GM21528 (cell line): ENCODE data around the gene MTHFD1L.

Source experiments
- ATAC-seq: cut with Tn5 transposase; IDR thresholded peaks from one replicate; pipeline ENCODE4 v1.9.1; 2021; ENCODE audit warnings: mild to moderate bottlenecking, moderate library complexity; ENCODE audit not compliant: unreplicated experiment, low FRiP score

The MTHFD1L gene

DNA sequence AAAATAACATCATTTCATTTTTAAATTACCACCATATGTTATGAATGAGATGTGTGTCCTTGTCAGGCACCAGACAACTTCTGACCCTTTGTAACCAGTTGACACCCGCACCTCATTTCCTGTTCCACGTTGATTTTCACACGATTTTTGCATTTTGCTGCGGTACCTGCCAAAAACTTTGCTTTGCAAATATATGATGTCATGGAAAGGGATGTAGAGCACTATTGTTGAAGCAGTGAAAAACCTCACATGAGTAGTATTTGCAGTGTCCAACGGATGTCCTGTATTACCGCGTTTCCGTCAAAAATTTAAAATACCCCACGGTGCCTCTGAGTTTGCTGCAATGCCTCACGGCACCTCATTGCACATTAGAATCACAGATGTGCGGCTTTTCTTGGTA is 115.6 kb downstream of the MTHFD1L start:
- ATAC-seq = peak; percentile 77

- ATAC-seq = no peak
These were observed 116.2 kb downstream of the MTHFD1L start for GRCh38 chr6:150981669-150982068.

GRCh38 chr6:150987371-150987828 is 121.9 kb downstream of the MTHFD1L start:
- ATAC-seq = peak; percentile 88

DNA sequence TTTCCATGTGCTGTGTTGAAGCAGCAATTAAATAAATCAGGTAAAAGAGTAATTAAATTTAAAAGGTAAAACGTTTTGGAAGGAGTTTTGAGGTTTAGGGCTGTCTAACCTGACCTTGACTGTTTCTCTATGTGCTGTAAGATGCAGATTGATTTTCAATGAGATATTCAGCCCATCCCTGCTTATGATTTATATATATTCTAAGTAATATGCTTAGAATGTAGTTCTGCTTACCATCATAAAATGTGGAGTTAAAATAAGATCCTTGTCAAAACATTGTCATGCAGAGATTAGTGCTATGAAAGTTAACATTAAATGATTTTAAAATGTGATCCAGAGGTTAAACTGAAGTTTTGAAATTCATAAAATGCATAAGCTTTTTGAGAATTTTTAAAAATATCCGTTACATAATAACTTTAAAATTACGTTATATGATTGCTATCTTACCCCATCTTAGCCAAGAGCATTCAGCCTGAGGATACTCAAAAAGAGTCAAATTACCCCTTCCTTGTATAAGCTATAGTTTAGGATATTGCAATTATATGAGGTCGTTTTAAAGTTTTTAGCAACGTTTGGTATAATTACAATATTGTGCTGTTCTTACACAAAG is 122.5 kb downstream of the MTHFD1L start:
- ATAC-seq = no peak

DNA sequence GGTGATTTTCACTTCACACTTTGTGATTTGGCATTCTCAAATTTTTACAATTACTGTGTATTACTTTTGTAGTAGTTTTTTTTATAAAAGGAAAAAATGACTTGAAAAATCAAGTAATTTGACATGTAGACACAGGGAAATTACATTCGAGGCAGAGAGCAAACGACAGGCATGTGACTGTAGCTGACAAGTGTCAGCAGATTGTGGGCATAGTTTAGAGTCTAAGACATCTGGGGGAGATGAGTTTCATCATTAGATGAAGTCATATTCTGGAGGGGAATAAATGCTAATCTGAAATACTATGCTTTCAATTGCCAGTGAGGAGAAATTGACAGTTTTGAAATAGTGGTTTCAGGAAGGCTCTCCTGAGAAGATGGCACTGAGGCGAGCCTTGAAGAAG is 126.0 kb downstream of the MTHFD1L start:
- no peak for ATAC-seq

- no peak for ATAC-seq
These were observed 126.8 kb downstream of the MTHFD1L start for GRCh38 chr6:150992262-150992661.

DNA sequence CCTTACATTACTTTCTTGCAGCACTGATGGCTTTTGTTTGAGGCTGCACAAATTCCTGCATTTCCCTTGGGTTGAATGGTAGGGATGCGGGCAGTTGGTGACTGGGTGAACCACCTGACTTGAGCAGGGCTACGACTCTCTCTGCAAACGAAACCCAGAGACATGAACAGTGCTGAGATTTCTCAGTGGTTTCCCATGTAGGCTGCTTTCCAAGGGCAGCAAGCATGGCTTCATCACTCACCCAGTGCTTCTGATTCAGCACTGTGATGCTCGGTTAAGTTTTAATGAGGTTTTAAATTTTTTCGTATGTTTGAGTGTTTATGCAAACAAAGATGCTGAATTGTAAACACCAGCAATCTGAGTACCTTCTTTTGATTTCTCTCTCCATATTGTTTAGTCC is 127.2 kb downstream of the MTHFD1L start:
- ATAC-seq = no peak

GRCh38 chr6:150993253-150993652 is 127.8 kb downstream of the MTHFD1L start:
- no peak for ATAC-seq

DNA sequence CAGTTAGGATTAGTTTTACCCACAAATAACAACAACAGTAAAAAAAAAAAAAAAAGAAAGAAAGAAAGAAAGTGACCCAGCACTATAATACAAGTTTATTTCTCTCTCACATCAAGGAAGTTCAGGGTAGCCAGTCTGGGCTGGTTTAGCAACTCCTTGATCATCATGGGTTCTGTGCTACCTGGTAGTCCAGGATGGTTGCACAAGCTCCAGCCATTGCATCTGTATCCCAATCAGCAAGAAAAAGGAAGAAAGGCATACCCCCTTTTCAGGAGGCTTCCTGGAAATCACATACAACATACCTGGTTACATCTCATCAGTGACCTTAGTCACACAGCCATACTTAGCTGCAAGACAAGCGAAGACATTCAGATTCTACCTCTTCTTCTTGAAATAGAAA is 128.5 kb downstream of the MTHFD1L start:
- ATAC-seq = no peak

DNA sequence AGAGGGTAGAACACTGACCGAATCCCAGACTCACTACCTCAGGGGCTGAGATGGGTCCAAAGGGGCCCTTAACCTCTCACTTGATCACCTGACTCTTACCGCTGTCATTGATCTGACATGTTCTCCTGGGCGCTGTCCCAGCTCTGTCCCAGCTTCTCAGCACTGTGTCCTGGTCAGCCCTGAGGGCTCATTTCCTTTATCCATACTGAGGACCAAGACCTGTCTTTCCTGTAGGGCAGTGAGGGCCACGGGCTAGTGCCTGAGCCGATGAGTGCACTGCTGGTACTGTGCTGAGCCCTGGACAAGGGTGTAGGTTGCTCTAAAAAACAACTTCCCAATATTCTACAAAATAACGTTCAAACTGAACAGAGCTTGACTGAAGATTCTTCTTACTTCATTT is 131.5 kb downstream of the MTHFD1L start:
- ATAC-seq = no peak

DNA sequence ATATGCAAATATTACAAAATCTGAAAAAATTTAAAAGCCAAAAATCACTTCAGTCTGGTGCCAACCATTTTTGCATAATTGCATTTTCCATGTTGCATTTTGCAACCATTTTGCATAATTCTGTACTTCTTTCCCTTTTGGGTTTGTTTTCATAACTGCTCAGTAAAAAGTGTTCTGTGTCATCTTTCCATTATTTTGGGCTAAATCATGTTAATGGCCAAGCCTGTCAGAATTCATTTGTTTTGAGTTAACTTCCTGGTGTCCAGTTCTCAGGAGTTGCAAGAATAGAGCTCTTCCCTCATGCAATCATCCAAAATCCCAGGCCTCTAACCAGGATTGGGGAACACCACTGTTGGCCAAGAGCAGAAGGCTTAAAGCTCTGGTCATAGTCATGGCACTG is 133.6 kb downstream of the MTHFD1L start:
- no peak for ATAC-seq

GRCh38 chr6:150999576-150999975 is 134.1 kb downstream of the MTHFD1L start:
- no peak for ATAC-seq

DNA sequence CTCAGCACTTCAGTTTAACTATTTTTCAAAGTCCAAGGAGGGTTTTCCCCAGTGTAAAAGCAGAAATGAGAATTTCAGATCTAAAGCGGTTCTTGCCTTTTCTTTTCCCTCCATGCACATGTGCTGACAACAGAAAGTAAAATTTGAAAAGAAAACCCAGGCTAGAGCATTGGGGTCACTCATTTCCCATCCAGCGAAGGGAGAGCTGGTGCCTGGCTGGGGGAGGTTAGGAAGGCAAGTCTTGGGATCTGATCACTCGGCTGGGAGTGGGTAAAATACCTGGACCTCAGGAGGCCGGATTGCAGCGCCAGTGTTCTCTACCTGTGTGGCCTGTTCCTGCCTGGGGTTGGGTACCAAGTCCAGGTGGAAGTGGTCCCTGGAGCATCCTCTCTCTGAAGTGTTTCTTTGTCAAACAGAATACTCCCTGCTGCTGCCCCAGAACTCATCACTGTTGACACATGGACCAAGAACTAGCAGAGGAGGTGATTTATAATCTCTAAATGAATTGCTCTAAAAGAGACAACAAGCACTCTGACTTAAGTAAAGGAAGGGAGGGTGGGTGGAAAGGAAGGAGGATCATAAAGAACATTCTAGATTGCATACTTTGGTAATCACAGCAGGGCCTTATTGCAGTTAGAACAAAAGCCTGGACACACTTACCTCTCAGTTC is 136.0 kb downstream of the MTHFD1L start:
- ATAC-seq = peak; percentile 63

- ATAC-seq = no peak
These were observed 136.6 kb downstream of the MTHFD1L start for GRCh38 chr6:151002057-151002450.

- ATAC-seq = no peak
These were observed 137.0 kb downstream of the MTHFD1L start for GRCh38 chr6:151002491-151002935.

GRCh38 chr6:151004383-151005024 is 139.0 kb downstream of the MTHFD1L start:
- ATAC-seq = no peak

DNA sequence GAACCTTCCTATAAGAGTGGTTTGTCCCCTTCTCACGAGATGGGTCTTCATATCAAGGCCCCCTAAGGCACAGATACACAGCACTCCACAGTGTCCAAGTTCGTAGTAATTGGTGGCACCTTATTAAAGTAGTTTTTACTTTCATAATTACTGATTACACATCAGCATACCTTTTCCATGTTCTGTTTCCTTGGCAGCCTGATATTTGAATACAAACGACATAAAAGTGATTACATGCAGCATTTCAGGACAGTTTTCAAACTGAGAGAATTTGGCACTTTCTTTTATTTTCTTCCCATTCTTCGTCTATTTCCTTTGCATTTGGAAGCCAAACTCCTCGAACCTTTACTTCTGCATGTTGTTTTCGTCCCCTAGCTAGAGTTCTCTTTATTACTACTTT is 139.7 kb downstream of the MTHFD1L start:
- no peak for ATAC-seq

DNA sequence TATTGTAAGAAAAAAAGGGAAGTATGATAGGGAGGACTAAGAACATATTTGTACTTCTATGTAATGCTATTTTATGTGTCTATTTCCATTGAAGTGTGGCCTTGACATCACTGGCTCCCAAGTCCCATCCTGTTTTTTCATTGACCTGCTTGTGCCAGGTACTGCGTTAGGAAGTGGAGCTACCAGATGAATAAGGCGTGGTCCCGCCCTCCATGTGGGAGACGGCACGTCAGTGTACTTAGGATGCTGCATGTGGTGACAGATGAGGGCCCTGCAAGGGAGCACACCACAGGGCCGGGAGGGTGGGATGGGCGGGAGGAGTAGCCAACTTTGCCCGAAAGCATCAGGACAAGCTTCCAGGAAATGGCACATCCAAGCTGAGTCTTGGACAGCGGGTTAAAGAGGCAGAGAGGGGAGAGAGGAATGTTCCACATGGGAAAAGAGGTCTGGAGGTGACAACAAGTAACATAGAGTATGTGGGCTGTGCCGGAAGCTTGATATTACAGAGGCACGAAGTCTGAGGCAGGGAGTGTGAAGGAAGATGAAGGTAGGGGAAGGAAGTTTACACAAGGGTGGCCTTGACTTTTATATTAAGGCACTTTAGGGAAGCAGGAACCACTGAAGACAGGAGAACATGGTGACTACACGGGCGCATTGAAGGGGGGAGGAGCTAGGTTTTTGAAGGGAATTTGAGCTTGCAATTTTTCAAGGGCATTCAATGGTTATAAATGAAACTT is 140.6 kb downstream of the MTHFD1L start:
- no peak for ATAC-seq

GRCh38 chr6:151007076-151007475 is 141.6 kb downstream of the MTHFD1L start:
- no peak for ATAC-seq

GRCh38 chr6:151007922-151008321 is 142.4 kb downstream of the MTHFD1L start:
- ATAC-seq = no peak

- no peak for ATAC-seq
These were observed 142.9 kb downstream of the MTHFD1L start for GRCh38 chr6:151008425-151008824.
